Hindlimb muscle (tissue), 1 donor: ENCODE results near the gene LASP1NB.
"Not testable (repeated sequence)": the region's sequence is repeated elsewhere in the genome, so short reads cannot be mapped to it uniquely, and the experiment has no call there.

Experiments
- DNase-seq: peaks from one replicate; pipeline ENCODE4 v3.0.0-alpha.2; 2013

The LASP1NB gene

DNA sequence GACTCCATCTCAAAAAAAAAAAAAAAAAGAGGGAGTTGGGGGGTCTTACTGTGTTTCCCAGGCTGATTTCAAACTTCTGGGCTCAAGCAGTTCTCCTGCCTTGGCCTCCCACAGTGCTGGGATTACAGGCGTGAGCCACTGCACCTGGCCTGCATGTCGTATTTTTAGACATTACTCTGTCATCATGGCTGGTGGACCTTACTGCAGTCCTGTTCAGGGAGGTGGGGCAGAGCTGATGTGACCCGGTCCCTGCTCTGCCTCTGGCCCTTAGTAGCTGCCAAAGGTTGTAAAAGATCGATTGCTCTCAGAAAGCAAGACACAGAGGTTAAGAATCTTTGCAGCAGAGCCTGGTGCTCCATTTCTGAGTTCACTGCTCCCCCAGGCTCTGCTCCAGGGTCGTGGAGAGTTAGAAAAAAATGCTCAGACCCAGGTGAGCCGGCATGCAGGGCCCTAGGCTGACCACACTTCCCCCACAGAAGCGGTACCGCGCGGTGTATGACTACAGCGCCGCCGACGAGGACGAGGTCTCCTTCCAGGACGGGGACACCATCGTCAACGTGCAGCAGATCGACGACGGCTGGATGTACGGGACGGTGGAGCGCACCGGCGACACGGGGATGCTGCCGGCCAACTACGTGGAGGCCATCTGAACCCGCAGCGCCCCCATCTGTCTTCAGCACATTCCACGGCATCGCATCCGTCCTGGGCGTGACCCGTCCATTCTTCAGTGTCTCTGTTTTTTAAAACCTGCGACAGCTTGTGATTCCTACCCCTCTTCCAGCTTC is 7.1 kb upstream of the LASP1NB start:
- no peak for DNase-seq

DNA sequence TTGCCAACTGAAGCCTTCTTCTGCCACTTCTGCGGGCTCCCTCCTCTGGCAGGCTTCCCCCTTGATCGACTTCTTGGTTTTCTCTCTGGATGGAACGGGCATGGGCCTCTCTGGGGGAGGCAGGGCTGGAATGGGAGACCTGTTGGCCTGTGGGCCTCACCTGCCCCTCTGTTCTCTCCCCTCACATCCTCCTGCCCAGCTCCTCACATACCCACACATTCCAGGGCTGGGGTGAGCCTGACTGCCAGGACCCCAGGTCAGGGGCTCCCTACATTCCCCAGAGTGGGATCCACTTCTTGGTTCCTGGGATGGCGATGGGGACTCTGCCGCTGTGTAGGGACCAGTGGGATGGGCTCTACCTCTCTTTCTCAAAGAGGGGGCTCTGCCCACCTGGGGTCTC is 6.5 kb upstream of the LASP1NB start:
- DNase-seq: no peak

DNA sequence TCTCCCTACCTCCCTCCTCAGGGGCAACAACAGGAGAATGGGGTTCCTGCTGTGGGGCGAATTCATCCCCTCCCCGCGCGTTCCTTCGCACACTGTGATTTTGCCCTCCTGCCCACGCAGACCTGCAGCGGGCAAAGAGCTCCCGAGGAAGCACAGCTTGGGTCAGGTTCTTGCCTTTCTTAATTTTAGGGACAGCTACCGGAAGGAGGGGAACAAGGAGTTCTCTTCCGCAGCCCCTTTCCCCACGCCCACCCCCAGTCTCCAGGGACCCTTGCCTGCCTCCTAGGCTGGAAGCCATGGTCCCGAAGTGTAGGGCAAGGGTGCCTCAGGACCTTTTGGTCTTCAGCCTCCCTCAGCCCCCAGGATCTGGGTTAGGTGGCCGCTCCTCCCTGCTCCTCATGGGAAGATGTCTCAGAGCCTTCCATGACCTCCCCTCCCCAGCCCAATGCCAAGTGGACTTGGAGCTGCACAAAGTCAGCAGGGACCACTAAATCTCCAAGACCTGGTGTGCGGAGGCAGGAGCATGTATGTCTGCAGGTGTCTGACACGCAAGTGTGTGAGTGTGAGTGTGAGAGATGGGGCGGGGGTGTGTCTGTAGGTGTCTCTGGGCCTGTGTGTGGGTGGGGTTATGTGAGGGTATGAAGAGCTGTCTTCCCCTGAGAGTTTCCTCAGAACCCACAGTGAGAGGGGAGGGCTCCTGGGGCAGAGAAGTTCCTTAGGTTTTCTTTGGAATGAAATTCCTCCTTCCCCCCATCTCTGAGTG is 5.9 kb upstream of the LASP1NB start:
- DNase-seq: no peak

DNA sequence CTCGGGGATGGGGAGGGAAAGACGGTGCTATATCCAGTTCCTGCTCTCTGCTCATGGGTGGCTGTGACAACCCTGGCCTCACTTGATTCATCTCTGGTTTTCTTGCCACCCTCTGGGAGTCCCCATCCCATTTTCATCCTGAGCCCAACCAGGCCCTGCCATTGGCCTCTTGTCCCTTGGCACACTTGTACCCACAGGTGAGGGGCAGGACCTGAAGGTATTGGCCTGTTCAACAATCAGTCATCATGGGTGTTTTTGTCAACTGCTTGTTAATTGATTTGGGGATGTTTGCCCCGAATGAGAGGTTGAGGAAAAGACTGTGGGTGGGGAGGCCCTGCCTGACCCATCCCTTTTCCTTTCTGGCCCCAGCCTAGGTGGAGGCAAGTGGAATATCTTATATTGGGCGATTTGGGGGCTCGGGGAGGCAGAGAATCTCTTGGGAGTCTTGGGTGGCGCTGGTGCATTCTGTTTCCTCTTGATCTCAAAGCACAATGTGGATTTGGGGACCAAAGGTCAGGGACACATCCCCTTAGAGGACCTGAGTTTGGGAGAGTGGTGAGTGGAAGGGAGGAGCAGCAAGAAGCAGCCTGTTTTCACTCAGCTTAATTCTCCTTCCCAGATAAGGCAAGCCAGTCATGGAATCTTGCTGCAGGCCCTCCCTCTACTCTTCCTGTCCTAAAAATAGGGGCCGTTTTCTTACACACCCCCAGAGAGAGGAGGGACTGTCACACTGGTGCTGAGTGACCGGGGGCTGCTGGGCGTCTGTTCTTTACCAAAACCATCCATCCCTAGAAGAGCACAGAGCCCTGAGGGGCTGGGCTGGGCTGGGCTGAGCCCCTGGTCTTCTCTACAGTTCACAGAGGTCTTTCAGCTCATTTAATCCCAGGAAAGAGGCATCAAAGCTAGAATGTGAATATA is 4.8 kb upstream of the LASP1NB start:
- no peak for DNase-seq

DNA sequence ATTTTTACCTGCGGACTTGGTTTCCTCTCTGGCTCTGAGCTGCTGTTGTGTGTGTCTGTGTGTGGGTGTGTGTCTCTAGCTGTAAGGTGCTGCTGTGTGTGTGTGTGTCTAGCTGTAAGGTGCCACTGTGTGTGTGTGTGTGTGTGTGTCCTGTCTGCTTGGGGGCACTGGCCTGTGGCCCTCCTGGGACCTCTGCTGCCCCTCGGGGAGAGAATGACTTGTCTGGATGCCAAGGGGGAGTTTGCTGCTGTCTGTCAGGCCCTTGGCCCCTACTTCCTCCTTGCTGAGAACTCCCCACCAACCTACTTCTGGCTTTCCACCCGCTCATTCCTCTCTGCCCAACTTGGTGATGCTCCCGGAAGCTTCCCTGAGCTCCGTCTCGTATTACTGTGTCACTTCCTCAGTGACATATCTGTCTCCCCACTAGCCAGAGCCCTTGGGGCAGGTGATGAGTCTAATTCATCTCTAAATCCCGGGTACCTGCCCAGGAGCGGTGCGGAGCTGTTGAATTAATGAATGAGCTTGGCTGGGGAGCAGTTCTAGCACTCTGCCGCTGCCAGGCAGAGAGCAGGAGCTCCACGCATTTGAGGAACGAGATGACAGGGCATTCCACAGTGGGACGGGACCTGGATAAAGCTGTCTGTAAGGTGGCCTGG is 3.5 kb upstream of the LASP1NB start:
- no peak for DNase-seq

DNA sequence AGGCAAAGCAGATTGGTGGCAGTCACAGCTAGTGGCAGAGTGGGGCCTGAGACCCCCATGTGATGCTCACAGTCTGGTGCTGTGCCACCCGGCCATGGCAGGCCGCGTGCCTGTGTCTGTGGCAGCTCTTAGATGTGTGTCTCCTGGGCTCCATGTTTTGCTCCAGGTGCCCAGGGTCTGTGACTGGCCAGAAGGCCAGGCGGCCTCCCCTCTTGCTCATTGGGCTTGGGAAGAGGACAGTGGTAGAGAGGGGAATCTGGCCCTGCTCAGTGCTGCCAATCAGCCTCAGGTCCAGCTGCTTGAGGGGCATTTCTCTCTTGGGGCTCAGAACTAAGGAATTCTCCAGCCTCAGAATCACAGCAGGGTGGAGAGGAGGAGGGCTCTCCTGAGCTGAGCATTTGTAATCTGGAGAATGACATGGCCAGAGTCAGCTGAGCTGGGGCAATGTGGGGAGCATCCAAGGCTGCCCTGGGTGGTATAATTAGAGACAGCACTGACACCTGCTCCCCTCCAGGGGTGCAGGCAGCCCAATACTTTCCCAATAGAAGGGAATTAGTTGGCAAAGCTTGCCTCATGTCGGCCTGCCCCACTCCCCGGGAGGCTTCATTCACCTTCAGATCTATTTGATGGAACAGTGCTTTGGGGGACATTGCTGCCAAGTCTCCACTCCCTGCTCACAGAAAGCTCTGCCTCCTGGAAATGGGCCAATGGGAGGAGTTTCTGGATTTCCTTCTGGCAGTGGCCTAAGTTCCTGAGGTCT is 2.7 kb upstream of the LASP1NB start:
- peak; percentile 80 for DNase-seq

DNA sequence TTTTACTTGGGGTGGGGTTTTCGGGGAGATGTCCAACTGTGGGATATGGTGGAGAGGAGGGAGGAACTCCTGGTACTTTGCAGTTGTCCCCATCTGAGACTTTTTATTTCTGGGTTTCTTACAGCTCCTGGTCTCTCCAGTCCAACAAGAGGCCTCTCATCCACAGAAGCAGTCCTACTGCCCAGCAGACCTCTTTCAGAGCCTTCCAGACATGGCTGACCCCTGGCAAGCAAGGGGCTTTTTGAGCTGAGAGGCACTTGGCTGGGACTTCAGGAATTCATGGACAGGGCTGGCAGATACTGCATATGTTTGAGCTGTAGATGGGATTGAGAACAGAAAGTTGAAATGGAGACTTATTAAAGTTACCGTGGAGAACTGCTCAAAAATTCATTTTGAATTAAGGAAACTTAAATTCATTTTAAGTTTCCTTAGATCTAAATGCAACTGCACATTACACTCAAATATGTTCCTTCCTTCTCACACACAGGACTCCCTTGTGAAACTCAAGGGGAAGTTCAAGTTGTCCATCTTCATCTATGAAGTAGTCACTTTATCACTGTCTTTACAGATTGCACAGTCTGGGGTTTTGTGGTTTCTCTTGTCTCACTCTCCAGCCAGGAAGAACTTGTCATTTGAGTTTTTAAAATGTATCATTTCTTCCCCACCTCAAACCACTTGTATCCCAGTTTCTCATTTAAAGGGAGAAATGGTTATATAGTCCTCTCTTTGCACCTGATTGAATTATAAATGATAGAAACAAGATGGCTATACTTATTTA is 1.1 kb downstream of the LASP1NB start:
- DNase-seq: no peak

DNA sequence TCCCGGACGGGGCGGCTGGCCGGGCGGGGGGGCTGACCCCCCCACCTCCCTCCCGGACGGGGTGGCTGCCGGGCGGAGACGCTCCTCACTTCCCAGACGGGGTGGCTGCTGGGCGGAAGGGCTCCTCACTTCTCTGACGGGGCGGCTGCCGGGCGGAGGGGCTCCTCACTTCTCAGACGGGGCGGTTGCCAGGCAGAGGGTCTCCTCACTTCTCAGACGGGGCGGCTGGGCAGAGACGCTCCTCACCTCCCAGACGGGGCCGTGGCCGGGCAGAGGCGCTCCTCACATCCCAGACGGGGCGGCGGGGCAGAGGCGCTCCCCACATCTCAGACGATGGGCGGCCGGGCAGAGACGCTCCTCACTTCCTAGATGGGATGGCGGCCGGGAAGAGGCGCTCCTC is 5.4 kb downstream of the LASP1NB start:
- not testable (repeated sequence) for DNase-seq

DNA sequence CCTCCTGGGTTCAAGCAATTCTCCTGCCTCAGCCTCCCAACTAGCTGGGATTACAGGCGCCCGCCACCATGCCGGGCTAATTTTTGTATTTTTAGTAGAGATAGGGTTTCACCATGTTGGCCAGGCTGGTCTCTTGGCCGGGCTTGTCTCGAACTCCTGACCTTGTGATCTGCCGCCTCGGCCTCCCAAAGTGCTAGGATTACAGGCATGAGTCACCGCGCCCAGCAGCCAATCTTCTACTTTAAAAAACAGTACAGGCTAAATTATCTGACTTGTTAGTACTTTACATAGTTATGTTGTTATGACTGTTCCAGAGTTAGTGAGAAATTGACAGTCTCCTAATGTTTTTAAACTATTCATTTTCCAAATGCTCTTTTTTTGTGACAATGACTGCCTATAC is 8.5 kb downstream of the LASP1NB start:
- DNase-seq: not testable (repeated sequence)

DNA sequence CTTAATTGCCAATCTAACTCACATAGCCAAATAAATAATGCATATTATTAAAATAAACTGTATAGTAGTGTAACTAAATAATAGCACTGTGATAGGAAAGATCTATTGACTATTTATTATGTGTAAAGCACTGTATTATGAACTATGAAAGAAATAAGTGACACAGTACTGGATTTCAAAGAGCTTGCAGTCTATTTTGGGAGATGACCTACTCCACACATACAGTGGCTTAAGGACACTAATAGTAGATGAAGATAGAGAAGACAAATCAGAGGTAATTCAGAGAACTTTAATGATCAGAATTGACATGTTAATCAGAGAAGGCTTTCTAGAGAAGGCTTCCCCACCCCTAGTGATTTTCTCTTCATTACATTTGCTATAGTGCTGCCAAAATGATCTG is 14.6 kb downstream of the LASP1NB start:
- no peak for DNase-seq

DNA sequence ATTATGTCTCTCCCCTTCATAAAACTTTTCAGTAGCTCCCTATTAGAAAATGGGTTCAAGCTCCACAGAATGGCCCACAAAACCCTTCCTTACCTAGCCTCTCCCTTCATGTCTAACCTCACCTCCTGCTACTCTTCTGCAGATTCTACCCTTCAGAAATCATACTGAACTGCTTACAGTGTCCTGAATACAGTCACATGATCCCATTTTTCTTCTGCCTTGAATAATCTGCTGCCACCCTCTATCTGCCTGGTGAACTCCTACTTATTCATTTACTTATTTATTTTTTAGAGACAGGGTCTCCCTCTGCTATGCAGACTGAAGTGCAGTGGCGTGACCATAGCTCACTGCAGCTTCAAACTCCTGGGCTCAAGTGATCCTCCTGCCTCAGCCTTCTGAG is 15.0 kb downstream of the LASP1NB start:
- no peak for DNase-seq

DNA sequence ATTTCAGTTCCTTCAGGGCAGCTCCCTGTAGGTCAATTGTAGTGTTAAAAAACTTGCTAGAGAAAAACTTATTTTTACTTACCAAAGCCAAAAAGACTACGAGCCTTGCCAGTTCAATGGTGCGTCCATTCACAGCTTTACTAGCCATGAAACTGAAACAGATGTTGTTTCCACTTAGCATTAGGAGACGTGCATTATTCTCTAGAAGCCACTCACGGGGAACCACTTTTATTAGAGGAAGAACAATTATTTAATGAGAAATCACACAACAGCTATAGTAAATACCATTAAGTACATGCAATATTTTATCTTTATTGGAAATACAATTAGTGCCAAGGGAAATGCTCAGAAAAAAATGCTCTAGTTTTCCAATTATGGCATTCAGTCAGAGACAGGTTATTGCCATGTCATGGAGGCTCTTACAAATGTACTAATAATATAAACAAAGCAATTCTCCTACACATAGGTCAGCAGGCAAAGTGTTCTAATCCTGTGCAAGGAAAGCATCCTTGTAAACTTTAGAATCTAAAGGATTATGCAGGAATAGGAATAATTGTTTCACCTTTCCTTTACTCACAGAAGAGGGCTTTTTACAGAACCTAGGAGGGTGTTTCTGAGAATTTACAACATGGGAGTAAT is 17.4 kb downstream of the LASP1NB start:
- no peak for DNase-seq

DNA sequence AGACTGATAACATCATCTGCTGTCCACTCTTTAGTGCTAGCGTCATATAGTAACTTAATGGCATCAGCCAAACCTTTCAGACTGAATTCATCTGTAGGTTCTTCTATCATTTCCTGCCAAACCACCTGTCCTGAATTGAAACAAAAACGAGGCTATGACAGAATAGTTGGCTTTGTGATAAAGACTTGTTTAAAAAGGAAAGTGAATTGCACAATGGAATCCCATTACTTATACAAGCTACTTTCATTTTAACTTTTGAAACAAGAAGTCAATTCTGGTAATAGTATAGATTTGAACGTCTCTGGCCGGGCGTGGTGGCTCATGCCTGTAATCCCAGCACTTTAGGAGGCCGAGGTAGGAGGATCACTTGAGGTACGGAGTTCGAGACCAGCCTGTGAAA is 18.2 kb downstream of the LASP1NB start:
- no peak for DNase-seq

DNA sequence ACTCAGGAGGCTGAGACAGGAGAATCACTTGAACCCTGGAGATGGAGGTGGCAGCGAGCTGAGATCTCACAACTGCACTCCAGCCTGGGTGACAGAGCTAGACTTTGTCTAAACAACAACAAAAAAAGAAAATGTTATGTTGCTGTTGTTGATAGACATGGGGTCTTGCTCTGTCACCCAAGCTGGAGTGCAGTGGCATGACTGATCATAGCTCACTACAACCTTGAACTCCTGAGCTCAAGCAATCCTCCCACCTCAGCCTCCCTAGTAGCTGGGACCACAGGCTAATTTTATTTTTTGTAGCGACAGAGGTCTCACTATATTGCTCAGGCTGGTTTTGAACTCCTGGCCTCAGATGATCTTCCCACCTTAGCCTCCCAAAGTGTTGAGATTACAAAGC is 21.8 kb downstream of the LASP1NB start:
- no peak for DNase-seq

DNA sequence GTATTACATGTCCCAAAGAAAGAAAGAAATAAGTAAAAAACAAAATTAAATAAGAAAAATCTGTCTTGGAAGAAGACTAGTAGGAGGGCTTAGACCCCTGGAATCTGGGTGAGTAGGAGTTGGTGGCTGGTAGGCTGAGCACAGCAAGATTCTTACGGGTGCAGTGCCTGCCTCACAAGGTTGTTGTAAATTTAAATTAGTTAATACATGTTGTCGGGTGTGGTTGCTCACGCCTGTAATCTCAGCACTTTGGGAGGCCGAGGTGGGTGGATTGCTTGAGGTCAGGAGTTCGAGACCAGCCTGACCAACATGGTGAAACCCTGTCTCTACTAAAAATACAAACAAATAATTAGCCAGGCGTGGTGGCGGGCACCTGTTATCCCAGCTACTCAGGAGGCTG is 28.4 kb downstream of the LASP1NB start:
- DNase-seq: not testable (repeated sequence)

DNA sequence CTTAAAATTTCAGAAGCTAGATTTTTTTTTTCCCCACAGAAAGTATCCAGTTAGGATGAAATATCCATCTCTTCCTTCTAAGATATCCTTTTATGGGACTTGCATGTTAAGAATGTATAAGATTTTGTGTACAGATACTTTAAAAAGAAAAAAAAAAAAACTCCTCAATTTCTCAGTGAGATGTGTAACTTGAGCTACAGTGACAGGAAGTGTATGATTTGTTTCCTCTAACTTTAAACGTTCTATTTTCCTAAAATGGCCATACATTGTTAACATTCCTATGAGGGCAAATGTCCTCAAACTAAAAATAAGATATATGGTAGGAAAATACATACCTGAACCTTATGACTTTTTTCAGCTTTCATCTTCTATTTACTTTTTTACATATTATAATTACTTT is 32.9 kb downstream of the LASP1NB start:
- DNase-seq: no peak

DNA sequence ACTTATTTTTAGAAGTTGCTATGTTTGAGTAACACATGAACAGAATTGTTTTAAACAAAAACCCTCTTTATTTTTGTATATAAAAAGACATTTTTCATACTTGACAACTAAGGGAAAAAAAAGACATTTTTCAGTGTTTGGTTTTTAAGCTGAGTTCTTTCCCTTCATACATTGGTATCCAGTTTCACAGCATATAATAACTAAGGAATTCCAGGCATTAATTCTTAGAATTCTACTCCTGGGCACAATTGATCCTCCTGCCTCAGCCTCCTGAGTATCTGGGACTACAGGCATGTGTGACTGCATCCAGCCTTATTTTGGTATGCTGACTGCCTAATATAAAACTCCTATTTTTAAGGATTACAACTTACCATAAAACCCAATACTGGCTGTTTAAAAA is 33.3 kb downstream of the LASP1NB start:
- DNase-seq: no peak

DNA sequence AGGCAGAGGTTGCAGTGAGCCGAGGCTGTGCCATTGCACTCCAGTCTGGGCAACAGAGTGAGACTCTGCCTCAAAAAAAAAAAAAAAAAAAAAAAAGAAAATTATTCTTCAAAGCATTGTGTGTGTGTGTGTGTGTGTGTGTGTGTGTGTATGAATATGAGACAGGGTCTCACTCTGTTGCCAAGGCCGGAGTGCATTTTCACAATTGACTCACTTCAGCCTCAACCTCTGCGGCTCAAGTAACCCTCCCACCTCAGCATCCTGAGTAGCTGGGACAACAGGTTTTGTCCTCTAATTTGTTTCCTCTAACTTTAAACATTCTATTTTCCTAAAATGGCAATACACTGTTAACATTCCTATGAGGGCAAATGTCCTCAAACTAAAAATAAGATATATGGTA is 34.1 kb downstream of the LASP1NB start:
- no peak for DNase-seq

DNA sequence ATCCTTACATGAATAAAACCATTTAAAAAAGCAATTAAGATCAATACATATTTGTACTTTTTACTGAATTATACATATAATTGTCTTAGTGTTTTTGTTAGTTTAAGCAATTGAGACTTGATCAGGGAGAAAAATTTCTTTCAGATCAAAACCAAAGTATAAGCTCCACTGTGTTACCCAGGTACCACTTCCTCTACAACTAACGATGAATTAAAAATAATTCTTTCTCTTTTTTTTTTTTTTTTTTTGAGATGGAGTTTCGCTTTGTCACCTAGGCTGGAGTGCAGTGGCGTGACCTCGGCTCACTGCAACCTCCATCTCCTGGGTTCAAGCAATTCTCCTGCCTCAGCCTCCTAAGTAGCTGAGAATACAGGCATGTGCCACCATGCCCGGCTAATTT is 35.0 kb downstream of the LASP1NB start:
- DNase-seq: no peak

DNA sequence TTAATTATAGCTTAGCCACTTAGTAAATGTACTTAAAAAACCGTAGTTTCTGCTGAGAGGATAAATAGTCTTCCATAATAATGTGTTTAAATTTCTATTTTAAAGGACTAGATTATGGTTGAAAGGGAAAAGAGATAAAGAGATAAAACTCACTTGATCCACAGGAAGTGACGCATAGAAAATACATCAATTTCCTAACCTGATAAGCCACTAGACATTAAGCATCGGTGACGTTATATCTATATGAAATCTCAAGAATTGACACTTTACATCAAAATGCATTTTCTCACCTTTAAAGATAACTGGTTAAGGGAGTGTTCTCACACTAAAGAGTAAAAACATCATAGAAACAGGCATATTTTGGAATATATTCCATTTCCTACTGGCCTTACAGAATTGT is 36.0 kb downstream of the LASP1NB start:
- DNase-seq: no peak
